Left ventricle myocardium superior (tissue), 1 donor: ENCODE results near the gene KLRC3. TPM values are rescaled to one million over a fixed set of nuclear protein-coding genes. Genes with fewer than 3 reads are reported as not detected.
"Not testable (repeated sequence)": the region's sequence is repeated elsewhere in the genome, so short reads cannot be mapped to it uniquely, and the experiment has no call there.

Experiments used
- ATAC-seq: fragments of 200-7000 bp; cut with Tn5 transposase; one replicate; pipeline ENCODE4 v1.9.1; 2020; ENCODE audit warnings: mild to moderate bottlenecking, moderate library complexity
- DNase-seq: peaks from one replicate; pipeline ENCODE4 v3.0.0-alpha.2; 2020
- intact Hi-C: fragments of 100-400 bp; cut with micrococcal nuclease; formaldehyde crosslinking; loops from one replicate; pipeline ENCODE4 v1.11.0; 2022
- total RNA-seq: library from RNA; stranded (reverse); fragmentation: NEBNext Ultra II Directional; extraction: Animal tissue kit (Norgen Biotek cat#: 25700); gene quantifications from one replicate; pipeline ENCODE4 v1.2.1, GENCODE V29; 2021
- donor health status: DM: no; HTN: yes; CAD: no; lungs with severe emphysema.

Gene KLRC3
- total RNA-seq, 1 donor from 2014 or later: not detected

DNA sequence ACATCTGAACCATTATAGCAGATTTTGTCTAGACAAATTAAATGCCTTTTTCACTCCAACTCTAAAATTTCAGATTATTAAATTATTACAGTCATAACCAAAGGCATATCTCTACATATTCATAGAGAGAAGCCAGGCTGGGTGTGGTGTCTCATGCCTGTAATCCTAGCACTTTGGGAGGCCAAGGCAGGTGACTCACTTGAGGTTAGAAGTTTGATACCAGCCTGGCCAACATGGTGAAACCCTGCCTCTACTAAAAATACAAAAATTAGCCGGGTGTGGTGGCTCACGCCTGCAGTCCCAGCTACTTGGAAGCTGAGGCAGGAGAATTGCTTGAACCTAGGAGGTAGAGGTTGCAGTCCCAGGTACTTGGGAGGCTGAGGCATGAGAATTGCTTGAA is 41.7 kb downstream of the KLRC3 start:
- DNase-seq, intact Hi-C loops, ATAC-seq: not testable (repeated sequence)

DNA sequence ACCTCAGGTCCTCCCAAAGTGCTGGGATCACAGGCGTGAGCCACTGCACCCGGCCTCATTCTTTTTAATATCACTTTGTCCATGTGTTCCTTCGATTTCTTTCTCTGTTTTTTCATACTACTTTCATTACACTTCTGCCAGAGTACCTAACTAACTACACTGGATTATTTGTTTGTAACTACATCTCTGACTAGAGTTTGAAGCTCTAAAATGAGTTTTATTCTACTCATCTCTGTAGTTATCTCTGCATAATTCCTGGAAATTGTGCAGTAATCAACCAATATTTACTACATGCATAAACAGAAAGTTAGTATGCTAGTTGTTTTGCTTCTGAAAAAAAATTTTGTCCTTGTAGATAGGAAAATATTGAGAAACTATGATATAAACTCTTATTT is 45.8 kb downstream of the KLRC3 start:
- no peak for ATAC-seq
- no peak for DNase-seq
- intact Hi-C loops: no loop called here

DNA sequence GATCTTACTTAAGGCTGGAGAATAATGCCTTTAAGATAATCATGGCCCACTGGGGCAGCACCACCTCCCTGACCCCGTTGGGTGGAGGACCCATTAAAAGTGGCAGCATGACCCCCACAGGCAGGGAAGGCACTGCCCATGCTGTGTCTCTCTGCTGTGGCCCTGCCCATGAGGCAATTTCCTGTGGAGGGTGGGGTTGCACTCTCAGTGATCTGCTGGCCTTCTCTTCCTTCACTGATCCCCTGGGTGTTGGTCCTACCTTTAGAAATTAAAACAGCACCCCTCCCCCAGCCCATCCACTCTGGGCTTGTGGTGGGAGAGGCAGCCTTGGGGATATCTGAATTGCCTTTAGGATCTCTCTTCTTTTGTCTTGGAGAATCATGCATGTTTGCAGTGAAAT is 47.8 kb downstream of the KLRC3 start:
- DNase-seq (no peak), ATAC-seq (peak; percentile 75)
- intact Hi-C loops: no loop called here

DNA sequence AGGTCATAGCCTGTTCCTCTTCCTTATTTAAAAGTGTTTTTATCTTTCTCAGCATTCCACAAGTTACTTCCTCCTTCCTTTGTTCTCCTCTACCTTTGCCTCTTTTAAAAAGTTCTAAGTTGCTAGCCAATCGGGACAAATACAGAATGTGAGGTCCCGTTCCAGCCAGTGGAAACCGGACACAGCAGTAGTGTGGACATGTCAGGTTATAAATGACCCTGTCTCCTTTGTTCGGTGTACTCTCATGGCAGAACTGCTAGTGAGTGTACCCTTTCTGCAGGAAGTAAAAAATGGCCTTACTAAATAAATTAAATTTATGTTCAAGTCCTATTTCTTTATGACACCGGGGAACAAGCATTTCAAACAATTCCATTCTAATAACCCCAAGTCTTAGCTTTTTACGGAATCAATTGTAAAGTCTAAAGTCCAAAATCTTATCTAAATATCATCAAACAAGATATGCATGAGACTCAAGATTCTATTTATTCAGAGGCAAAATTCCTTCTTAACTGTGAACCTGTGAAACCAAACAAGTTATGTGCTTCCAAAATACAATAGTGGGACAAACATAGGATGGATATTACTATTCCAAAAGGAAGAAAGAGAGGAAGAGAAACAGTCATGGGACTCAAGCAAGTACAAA is 48.4 kb downstream of the KLRC3 start:
- intact Hi-C loops, ATAC-seq, DNase-seq: not testable (repeated sequence)

DNA sequence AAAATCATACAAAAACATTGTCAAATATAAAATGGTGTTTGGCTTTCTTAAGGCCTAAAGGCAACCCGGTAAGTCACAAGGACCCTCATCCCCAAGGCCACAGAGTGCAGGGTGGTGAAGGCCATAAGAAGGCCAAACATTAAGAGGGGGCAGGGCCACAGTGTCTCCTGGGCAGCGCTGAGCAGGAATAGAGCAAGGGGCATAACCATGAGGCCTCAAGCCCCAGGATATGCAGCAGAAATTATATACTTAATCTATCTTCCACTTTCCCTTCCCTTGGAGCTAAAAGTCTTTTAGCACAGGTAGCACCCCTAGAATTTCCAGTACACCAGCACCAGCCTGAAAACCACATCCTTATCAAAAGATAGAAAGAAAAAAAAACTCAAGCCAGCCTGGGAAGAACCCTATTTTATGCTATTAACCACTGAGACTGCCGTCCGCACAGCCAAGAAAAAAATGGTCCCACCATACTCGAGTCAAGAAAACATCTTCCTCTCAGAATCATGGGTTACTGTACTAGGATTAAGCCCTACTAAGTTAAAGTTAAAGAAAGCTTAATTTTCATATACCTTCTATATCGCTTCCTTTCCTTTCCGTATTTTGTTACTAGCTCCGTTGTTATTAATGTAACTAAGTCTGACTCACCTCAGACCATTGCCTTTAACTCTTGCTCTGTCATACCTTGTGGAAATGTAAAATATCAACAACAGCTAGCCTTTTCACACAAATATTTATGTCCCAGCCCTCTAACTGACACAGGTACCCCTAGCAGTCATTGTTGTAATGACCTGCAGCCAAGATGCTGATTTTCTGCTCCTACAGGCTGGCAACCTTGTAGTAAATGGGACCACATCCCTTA is 50.6 kb downstream of the KLRC3 start:
- DNase-seq: no peak
- intact Hi-C loops: no loop called here
- no peak for ATAC-seq

DNA sequence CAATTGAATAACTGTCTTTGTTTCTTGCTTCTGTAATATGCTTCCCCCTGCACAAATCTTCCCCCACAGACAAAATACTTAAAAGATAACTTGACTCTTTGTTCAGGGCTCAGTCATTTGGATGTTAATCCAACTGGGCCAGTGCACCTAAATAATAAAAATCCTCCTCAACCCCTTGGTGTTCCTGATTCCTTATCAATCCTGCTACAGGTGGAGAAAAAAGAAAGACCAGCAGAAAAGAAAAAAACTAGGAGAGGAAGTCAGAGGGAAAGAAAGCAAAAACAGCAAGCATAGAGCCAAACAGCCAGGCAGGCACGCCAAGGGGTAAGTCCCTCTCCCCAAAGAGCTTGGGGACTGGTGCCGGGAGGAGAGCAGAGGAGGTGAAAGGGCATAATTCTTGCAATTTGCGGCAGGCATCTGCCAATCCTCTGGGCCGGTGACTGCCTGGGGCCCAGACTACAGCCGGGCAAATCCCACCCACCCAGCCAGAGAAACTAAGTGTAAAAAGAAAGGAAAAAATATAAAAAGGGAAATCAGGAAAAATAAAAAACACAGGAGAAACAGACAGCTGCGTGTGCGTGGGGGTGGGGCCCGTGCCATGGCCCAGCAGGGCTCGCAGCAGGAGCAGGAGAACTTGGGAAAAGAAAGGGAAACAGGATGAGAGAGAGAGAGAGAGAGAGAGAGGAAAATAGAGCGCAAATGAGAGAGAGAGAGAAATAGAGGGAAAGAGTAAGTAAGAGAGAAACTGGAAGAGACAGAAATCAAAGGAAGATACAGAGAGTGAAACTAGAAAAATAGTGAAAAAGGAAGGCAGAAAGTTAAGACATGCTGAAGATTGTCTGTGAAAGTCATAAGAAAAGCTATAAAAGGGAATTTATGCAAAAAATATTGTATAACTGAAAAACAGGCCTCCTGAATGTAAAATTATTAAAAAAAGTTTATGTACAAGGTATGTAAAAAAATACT is 51.9 kb downstream of the KLRC3 start:
- DNase-seq: peak; percentile 52
- no peak for ATAC-seq
- intact Hi-C loops: no loop called here

DNA sequence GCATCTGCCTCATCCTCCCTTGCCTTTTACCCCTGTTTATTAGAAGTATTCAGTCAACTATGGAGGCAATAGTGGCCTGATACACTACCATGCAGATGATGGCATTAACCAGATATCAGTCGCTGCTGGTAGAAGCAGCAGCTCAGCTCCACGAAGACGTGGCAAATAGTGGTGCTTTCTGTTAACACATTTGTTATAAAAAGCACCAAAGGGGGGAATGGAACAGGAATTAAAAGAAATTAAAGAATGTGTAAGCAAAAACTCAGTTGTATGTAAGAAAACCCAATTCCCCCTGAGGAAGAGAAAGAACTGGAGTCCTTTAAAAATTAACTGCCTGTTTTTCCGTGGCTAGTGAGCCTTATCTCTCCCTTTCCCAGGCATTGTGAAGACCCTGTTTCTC is 52.7 kb downstream of the KLRC3 start:
- intact Hi-C loops, ATAC-seq, DNase-seq: not testable (repeated sequence)

DNA sequence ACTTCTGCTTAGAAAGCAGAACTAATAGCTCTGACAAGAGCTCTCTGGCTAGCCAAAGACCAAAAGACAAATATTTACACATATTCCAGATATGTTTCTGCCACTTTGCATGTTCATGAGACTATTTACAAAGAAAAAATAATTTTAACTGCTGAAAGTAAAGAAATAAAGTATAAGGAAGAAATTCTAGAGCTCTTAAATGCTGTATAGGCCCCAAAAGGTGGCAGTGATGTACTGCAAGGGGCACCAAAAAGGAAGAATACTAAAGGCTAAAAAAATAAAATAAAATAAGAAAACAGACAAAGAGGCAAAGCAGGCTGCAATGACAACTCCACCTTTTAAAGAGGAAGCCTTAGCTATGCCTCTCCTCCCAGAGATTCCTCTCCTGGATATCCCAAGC is 53.5 kb downstream of the KLRC3 start:
- DNase-seq: no peak
- ATAC-seq: no peak
- intact Hi-C loops: no loop called here

DNA sequence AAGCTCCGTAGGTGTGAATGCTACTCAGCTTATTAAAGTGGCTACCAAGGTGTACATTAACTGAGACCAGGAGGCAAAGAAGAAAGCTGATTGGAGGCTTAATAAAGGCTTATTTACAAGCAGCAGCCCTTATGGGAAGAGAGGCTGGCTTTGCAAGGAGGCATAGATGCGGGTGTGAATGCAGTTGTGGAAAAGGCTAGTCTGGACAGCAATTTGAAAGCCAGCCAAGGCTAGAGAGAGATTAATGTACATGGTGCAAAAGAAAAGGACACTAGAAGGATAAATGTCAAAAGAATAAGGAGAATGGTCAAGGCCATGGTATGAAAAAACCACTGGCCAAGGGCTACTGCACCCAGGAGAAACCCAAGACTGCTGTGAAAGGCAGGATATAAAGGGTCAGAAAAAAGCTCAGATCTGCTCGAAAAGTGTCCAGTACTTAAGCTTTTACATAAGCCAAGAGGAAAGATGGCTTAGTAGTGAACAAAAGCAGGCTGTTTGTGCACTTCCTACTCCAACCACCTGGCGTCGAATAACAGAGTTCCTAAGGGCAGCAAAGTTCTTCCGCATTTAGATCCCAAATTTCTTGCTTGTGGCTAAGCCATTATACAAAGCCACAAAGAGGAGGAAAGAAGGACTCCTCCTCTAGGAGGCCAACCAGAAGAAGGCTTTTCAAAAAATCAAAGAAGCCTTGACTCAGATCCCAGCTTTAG is 54.5 kb downstream of the KLRC3 start:
- intact Hi-C loops: no loop called here
- DNase-seq (no peak), ATAC-seq (no peak)

DNA sequence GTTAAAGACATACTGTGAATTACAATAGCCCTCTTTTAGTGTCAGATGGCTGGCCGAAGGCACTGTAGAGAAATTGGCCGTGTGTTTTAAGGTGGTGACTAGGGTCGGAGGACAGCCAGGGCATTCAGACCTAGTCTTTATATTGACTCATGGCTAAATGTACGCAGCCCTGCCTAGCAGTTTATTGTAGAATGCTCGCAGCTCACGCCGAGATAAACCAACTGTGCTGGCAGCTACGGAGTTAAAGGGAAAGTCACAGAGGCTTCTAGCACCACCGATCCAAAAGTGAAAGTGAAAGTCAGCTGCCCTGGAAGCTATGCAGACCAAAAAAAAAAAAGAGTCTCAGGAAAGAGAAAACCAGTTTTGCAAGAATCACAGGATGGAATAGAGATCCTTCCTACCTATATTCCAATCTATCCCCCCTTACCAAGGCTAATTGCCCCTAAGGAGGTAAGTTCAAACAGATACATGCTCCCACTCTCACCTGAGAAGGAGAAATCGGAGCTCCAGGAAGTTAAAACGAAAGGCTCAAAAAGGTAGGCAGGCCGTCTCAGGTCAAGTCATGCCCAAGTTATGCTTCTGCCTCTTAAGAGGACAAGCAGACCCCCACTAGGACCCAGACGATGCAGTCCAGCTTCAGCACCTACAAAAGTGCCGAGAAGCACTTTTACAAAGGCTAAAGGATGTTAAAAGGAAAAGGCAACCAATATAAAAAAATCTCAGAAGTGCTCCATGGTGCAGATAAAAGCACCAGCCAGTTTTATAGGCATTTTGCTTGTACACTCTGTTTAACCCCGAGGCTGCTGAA is 55.4 kb downstream of the KLRC3 start:
- intact Hi-C loops: no loop called here
- DNase-seq: peak; percentile 38
- peak; percentile 88 for ATAC-seq

DNA sequence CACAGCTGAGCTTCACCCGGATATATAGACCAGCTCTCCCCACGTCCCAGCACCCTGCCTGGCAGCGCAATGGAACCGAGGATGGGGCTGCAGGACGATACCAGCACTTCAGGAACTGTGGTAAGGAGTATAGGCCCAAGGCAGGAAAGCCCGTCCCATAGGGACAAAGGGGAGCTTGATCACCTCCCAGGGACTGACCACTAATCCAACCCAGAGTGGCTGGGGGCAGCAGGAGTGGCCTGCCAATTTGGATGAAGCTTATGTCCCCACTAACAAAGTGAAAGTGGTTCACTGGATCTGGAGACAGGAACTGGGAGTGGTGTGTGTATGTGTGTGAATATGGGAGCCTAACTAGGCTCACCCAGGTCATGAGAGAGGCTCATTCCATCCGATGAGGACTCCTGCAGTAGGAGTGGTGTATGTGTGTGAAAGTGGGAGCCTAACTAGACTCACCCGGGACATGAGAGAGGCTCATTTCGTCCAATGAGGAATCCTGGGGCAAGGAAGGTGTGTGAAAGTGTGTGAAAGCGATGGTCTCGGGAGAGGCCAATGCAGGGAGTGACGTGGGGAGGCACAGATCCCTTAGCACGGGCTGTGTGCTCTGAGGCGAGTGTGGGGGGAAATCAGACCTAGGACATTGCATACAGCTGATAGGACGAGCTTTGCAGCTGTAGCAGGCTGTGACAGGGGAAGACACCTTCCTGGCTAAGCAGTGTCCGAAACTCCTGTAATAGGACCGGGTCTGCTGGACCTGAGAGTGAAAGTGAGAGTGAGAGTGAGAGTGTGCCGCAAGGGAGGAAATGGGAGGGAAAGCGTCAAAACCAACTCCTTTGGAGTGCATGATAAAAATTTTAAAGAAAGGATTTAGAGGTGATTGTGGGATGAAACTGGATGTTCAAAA is 56.2 kb downstream of the KLRC3 start:
- DNase-seq: peak; percentile 40
- ATAC-seq: peak; percentile 76
- intact Hi-C loops: no loop called here

DNA sequence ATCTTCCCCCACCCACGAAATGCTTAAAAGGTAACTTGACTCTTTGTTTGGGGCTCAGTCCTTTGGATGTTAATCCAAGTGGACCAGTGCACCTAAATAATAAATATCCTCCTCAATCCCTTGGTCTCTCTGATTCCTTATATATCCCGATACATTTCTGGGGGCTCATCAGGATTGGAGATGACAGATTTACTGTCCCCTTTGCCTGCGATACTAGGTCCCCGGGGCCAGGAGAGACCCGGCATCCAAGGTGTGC is 56.8 kb downstream of the KLRC3 start:
- intact Hi-C loops: no loop called here
- ATAC-seq: no peak
- DNase-seq: no peak

DNA sequence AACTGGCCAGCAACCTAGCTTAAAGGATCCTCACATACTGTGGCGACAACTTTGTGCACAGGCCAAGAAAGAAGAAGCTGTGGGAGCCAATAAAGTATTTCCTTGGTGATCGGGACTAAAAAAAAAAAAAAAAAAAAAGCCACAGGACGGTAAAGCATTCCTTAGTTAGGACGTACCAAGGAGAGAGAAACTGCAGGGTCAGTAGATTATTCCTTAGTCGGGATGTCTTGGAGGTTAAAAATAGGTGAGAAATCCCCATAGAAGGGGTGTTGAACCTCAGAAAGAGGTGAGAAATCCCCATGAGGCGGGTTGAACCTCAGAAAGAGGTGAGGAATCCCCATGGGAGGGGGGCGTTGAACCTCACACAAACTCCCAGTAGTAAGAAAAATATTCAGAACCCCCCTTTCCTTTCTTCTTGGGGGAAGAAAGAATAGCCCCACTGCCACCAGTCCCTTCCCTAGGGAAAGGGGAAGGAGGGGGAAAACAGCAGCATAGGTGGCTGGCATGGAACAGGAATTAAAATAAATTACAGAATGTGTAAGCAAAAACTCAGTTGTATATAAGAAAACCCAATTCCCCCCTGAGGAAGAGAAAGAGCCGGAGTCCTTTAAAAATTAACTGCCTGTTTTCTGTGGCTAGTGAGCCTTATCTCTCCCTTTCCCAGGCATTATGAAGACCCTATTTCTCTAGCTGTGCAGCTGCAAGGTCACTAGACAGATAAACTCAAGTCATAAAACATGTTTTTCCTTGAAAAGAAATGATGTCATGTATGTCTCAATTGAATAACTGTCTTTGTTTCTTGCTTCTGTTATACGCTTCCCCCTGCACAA is 57.4 kb downstream of the KLRC3 start:
- ATAC-seq (no peak), DNase-seq (no peak)
- intact Hi-C loops: no loop called here

DNA sequence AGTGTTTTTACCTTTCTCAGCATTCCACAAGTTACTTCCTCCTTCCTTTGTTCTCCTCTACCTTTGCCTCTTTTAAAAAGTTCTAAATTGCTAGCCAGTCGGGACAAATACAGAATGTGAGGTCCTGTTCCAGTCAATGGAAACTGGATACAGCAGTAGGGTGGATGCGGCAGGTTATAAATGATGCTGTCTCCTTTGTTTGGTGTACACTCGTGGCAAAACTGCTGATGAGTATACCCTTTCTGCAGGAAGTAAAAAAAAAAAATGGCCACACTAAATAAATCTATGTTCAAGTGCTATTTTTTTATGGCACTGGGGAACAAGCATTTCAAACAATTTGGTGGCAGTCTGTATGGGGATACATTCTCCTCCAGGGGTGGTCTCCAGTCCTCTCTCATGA is 58.1 kb downstream of the KLRC3 start:
- ATAC-seq (no peak), DNase-seq (no peak)

More for the DNA sequence above, 58.1 kb downstream of the KLRC3 start:
- intact Hi-C loops: no loop called here
